Gastrocnemius medialis (tissue), 4 donors: ENCODE results near the gene LRRK1. TPM values are rescaled to one million over a fixed set of nuclear protein-coding genes. Genes with fewer than 3 reads are reported as not detected.

Experiments
- ATAC-seq, 2 donors: fragments of 150-250 bp; one replicate each; pipeline ENCODE4 v1.9.1; 2016
- DNase-seq, 2 donors: peaks; one replicate each; pipeline ENCODE4 v3.0.0-alpha.2; 2019
- H3K27ac ChIP-seq, 4 donors: fragments of 200-600 bp; sonication (generic); 1 replicate in 1 of 4; 2 replicates in 3 of 4; pipeline ENCODE4 v1.5.1; 2016 to 2018; ENCODE audit warnings: mild to moderate bottlenecking in 2 of 4, moderate library complexity in 1 of 4
- H3K27me3 ChIP-seq, 3 donors: fragments of 200-600 bp; sonication (generic) in 2 of 3; 1 replicate in 1 of 3; 2 replicates in 2 of 3; pipeline versions ENCODE4 v1.5.1 to v1.6.0; 2016 to 2019; ENCODE audit warnings: mild to moderate bottlenecking in 1 of 3, moderate library complexity in 1 of 3
- H3K36me3 ChIP-seq, 2 donors: fragments of 200-600 bp; sonication (generic) in 1 of 2; one replicate each; pipeline ENCODE4 v1.5.1; 2017 to 2018
- H3K4me1 ChIP-seq, 2 donors: fragments of 200-600 bp; sonication (generic) in 1 of 2; one replicate each; pipeline ENCODE4 v1.5.1; 2016 to 2017; ENCODE audit warnings: mild to moderate bottlenecking in 2 of 2
- H3K4me3 ChIP-seq, 4 donors: fragments of 200-600 bp; sonication (generic) in 3 of 4; 1 replicate in 1 of 4; 2 replicates in 3 of 4; pipeline ENCODE4 v1.5.1; 2016 to 2019; ENCODE audit warnings: mild to moderate bottlenecking in 2 of 4
- H3K9me3 ChIP-seq, 3 donors: fragments of 200-600 bp; sonication (generic) in 2 of 3; 1 replicate in 1 of 3; 2 replicates in 2 of 3; pipeline ENCODE4 v1.5.1; 2016 to 2019
- CTCF ChIP-seq, 5 experiments: fragments of 450-650 bp in 3 of 5; fragments of 200-600 bp in 2 of 5; sonication (generic) in 2 of 5; IDR thresholded peaks in 4 of 5; conservative IDR thresholded peaks in 1 of 5; 1 replicate in 4 of 5; 2 replicates in 1 of 5; pipeline ENCODE4 v1.5.1; 2016 to 2019; ENCODE audit warnings: antibody characterized with exemption in 5 of 5, mild to moderate bottlenecking in 3 of 5, moderate library complexity in 3 of 5
- POLR2A ChIP-seq, 2 donors: fragments of 450-650 bp; IDR thresholded peaks; one replicate each; pipeline ENCODE4 v1.6.1; 2017; ENCODE audit warnings: antibody characterized with exemption in 2 of 2, mild to moderate bottlenecking in 2 of 2, moderate library complexity in 2 of 2
- in situ Hi-C, 4 donors: fragments of 200-750 bp; cut with MboI; loops; one replicate each; pipeline versions ENCODE4 v1.15.0 to v1.8.0; 2017; ENCODE audit warnings: low sequenced_read_pairs in 4 of 4
- intact Hi-C: fragments of 100-400 bp; cut with DNase I; formaldehyde crosslinking; loops from one replicate; pipeline ENCODE4 v1.15.1; 2023; ENCODE audit warnings: low total_unique reads
- total RNA-seq, 4 donors: library from RNA; depleted of rRNA; stranded (reverse); fragments of >200 nt; gene quantifications; one replicate each; pipeline versions ENCODE4 v1.1.0 to v1.2.3, GENCODE V29; 2016

LRRK1 gene
- total RNA-seq, 4 donors from 2014 or later: 0.87 to 5.6 (median 1.7) TPM

- in situ Hi-C loops: no loop called here
- no peaks in the 10 kb centered on the region for H3K27me3 ChIP-seq
- intact Hi-C loops: no loop called here
- H3K9me3 ChIP-seq: no peaks in the 10 kb centered on the region
- TF ChIP-seq CTCF (IDR thresholded peaks at IDR 0.05 in 4 of 5, conservative IDR thresholded peaks at IDR 0.05 in 1 of 5) (no peak), POLR2A (IDR thresholded peaks at IDR 0.05) (no peak)
- no peak overlapping the region for H3K27ac ChIP-seq
- no peaks in the 10 kb centered on the region for H3K36me3 ChIP-seq
- no peak overlapping the region for H3K4me3 ChIP-seq
- peak; percentile 42 to 49 for ATAC-seq
- DNase-seq: no peak
- peaks cover 22 to 41% of the 10 kb centered on the region in 2 donors for H3K4me1 ChIP-seq
Observed at GRCh38 chr15:100898661-100899462, 20.3 kb upstream of the LRRK1 start.

- no peak overlapping the region for H3K27ac ChIP-seq
- no peak for ATAC-seq
Observed at GRCh38 chr15:100899601-100900000, 19.6 kb upstream of the LRRK1 start.

GRCh38 chr15:100900136-100900794 is 18.9 kb upstream of the LRRK1 start:
- TF ChIP-seq CTCF (IDR thresholded peaks at IDR 0.05 in 4 of 5, conservative IDR thresholded peaks at IDR 0.05 in 1 of 5) (no peak), POLR2A (IDR thresholded peaks at IDR 0.05) (no peak)
- Histone ChIP-seq H3K27me3 (no peaks in the 10 kb centered on the region), H3K4me1 (peaks cover 22 to 41% of the 10 kb centered on the region in 2 donors), H3K4me3 (no peak overlapping the region), H3K9me3 (no peaks in the 10 kb centered on the region), H3K27ac (no peak overlapping the region), H3K36me3 (no peaks in the 10 kb centered on the region)
- ATAC-seq (no peak), DNase-seq (no peak)
- in situ Hi-C loops: loop anchor here in 2 of 4 donors (25.0 kb wide), 1 partner anchor 362 kb away; the partner anchor contains the start of gene CHSY1 (in 2 of the 2)
- intact Hi-C loops: no loop called here

More at GRCh38 chr15:100899601-100900000, 19.6 kb upstream of the LRRK1 start:
- DNase-seq: no peak
- Histone ChIP-seq H3K27me3 (no peaks in the 10 kb centered on the region), H3K9me3 (no peaks in the 10 kb centered on the region), H3K36me3 (no peaks in the 10 kb centered on the region), H3K4me1 (peaks cover 22 to 41% of the 10 kb centered on the region in 2 donors), H3K4me3 (no peak overlapping the region)
- no peak for TF ChIP-seq POLR2A (IDR thresholded peaks at IDR 0.05)
- no peak for TF ChIP-seq CTCF (IDR thresholded peaks at IDR 0.05 in 4 of 5, conservative IDR thresholded peaks at IDR 0.05 in 1 of 5)
- intact Hi-C loops (no loop called here), in situ Hi-C loops (no loop called here)

GRCh38 chr15:100900795-100901169 is 18.4 kb upstream of the LRRK1 start:
- Histone ChIP-seq H3K4me1 (peaks cover 22 to 41% of the 10 kb centered on the region in 2 donors), H3K27ac (no peak overlapping the region)

More at GRCh38 chr15:100900795-100901169, 18.4 kb upstream of the LRRK1 start:
- intact Hi-C loops (no loop called here), in situ Hi-C loops (loop anchor here in 2 of 4 donors (25.0 kb wide), 1 partner anchor 362 kb away; the partner anchor contains the start of gene CHSY1 (in 2 of the 2))
- no peak for DNase-seq
- no peaks in the 10 kb centered on the region for H3K27me3 ChIP-seq
- H3K4me3 ChIP-seq: no peak overlapping the region
- TF ChIP-seq CTCF (IDR thresholded peaks at IDR 0.05 in 4 of 5, conservative IDR thresholded peaks at IDR 0.05 in 1 of 5): no peak
- TF ChIP-seq POLR2A (IDR thresholded peaks at IDR 0.05): no peak
- no peaks in the 10 kb centered on the region for H3K36me3 ChIP-seq
- no peaks in the 10 kb centered on the region for H3K9me3 ChIP-seq
- ATAC-seq: no peak
